ENCODE measurements around the gene SCRN2.

DNA sequence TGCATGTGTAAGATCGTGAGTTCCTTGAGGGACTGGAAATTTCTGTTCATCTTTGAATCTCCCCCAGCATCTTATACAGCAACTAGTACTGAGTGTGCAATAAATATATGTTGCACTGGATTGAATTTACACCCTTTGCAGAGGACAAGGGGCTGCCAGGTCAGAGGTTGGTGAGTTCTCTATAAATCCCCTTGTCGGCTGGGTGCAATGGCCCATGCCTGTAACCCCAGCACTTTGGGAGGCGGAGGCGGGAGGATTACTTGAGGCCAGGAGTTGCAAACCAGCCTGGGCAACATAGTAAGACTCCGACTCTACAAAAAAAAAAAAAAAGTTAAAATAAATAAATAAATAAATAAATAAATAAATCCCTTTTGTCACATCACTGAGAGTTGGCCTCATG, 19.3 kb upstream of the SCRN2 start:
- TF ChIP-seq, protein P1, sequence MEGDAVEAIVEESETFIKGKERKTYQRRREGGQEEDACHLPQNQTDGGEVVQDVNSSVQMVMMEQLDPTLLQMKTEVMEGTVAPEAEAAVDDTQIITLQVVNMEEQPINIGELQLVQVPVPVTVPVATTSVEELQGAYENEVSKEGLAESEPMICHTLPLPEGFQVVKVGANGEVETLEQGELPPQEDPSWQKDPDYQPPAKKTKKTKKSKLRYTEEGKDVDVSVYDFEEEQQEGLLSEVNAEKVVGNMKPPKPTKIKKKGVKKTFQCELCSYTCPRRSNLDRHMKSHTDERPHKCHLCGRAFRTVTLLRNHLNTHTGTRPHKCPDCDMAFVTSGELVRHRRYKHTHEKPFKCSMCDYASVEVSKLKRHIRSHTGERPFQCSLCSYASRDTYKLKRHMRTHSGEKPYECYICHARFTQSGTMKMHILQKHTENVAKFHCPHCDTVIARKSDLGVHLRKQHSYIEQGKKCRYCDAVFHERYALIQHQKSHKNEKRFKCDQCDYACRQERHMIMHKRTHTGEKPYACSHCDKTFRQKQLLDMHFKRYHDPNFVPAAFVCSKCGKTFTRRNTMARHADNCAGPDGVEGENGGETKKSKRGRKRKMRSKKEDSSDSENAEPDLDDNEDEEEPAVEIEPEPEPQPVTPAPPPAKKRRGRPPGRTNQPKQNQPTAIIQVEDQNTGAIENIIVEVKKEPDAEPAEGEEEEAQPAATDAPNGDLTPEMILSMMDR (IDR thresholded peaks at IDR 0.05; ENCODE audit: control extremely low read depth in 1 of 3, insufficient read depth in 1 of 3, low read depth in 1 of 3, low read length in 3 of 3): no peak
- TF ChIP-seq POLR2AphosphoS5 (IDR thresholded peaks at IDR 0.05; ENCODE audit: low read depth, low read length) (no peak), FOSL1 (IDR thresholded peaks at IDR 0.05; ENCODE audit: insufficient read depth, low read depth, low read length) (no peak), CREB1 (IDR thresholded peaks at IDR 0.05) (no peak), SIN3A (conservative IDR thresholded peaks at IDR 0.05 in 1 of 2, IDR thresholded peaks at IDR 0.05 in 1 of 2; ENCODE audit: low read depth in 1 of 2, low read length in 2 of 2) (no peak), HDAC2 (IDR thresholded peaks at IDR 0.05; ENCODE audit: borderline replicate concordance in 1 of 2, low read depth in 2 of 2, low read length in 2 of 2) (no peak), EZH2 (IDR thresholded peaks at IDR 0.05; ENCODE audit: low read depth, low read length, severe bottlenecking) (no peak)
- TF ChIP-seq, protein P2, sequence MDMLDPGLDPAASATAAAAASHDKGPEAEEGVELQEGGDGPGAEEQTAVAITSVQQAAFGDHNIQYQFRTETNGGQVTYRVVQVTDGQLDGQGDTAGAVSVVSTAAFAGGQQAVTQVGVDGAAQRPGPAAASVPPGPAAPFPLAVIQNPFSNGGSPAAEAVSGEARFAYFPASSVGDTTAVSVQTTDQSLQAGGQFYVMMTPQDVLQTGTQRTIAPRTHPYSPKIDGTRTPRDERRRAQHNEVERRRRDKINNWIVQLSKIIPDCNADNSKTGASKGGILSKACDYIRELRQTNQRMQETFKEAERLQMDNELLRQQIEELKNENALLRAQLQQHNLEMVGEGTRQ (IDR thresholded peaks at IDR 0.05; ENCODE audit: low read length): no peak
- TF ChIP-seq, protein P3, sequence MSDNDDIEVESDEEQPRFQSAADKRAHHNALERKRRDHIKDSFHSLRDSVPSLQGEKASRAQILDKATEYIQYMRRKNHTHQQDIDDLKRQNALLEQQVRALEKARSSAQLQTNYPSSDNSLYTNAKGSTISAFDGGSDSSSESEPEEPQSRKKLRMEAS (IDR thresholded peaks at IDR 0.05): no peak

Measured in H1 (cell line).